IMR-90 (cell line): Measurements from ENCODE around the gene ACOT12. TPM values are rescaled to one million over a fixed set of nuclear protein-coding genes. Genes with fewer than 3 reads are reported as not detected.

ENCODE experiments used
- ATAC-seq: fragments of 200-7000 bp; cut with Tn5 transposase; 2 replicates; pipeline ENCODE4 v1.9.1; 2020; ENCODE audit warnings: low read depth, mild to moderate bottlenecking, moderate library complexity
- BruUV-seq: library from RNA; stranded (reverse); fragments of 400-500 nt; replicated peaks from 2 replicates; lab custom pipeline; 2021; lab: Mats Ljungman, UMichigan
- CTCF ChIA-PET: fragments of 300-600 bp; formaldehyde crosslinking; extraction: SDS; loops from one replicate; lab custom pipeline; 2021; ENCODE audit warnings: antibody characterized with exemption; lab: Yijun Ruan, JAX
- POLR2A ChIA-PET: fragments of 300-600 bp; sonication (Branson Sonifier 250); formaldehyde crosslinking; loops from one replicate; lab custom pipeline; 2022; ENCODE audit warnings: antibody characterized with exemption; ENCODE audit not compliant: unreplicated experiment; lab: Charles Lee
- DNase-seq: peaks from one replicate; pipeline ENCODE4 v3.0.0; 2013
- H2AFZ ChIP-seq: replicated peaks from 2 replicates; pipeline ENCODE3; 2013; ENCODE audit warnings: low read length, mild to moderate bottlenecking; ENCODE audit not compliant: poor library complexity
- H2AK5ac ChIP-seq: 2 replicates; pipeline ENCODE4 v1.6.1; 2013; ENCODE audit warnings: low read depth, low read length, inconsistent platforms
- H2AK9ac ChIP-seq: replicated peaks from 2 replicates; pipeline ENCODE3; 2013; ENCODE audit warnings: mild to moderate bottlenecking, low read depth, low read length, moderate library complexity; ENCODE audit not compliant: poor library complexity
- H2BK120ac ChIP-seq: 2 replicates; pipeline ENCODE4 v1.6.1; 2013; ENCODE audit warnings: low read depth, low read length, inconsistent platforms
- H2BK15ac ChIP-seq: 3 replicates; pipeline ENCODE4 v1.6.1; 2013; ENCODE audit warnings: low read depth, low read length, inconsistent platforms
- H2BK20ac ChIP-seq: 2 replicates; pipeline ENCODE4 v1.6.1; 2013; ENCODE audit warnings: low read depth, mild to moderate bottlenecking, inconsistent platforms, low read length, moderate library complexity
- H2BK5ac ChIP-seq: 2 replicates; pipeline ENCODE4 v1.6.1; 2013; ENCODE audit warnings: mild to moderate bottlenecking, low read depth, low read length, inconsistent platforms; ENCODE audit not compliant: poor library complexity, severe bottlenecking
- H3K14ac ChIP-seq: replicated peaks from 2 replicates; pipeline ENCODE4 v1.6.1; 2013; ENCODE audit warnings: low read depth, low read length, inconsistent platforms
- H3K18ac ChIP-seq: 2 replicates; pipeline ENCODE4 v1.6.1; 2013; ENCODE audit warnings: low read depth, low read length, control low read depth
- H3K23ac ChIP-seq: 2 replicates; pipeline ENCODE4 v1.6.1; 2013; ENCODE audit warnings: low read depth, low read length, inconsistent platforms
- H3K27ac ChIP-seq: 2 replicates; pipeline ENCODE4 v1.5.1; 2013; ENCODE audit warnings: mild to moderate bottlenecking, control low read depth, low read length; ENCODE audit not compliant: insufficient read depth
- H3K27me3 ChIP-seq: 2 replicates; pipeline ENCODE4 v1.6.1; 2013; ENCODE audit warnings: low read length; ENCODE audit not compliant: control insufficient read depth, insufficient read depth
- H3K36me3 ChIP-seq: 2 replicates; pipeline ENCODE4 v1.6.1; 2013; ENCODE audit warnings: low read length, mixed read lengths; ENCODE audit not compliant: control insufficient read depth, insufficient read depth
- H3K4ac ChIP-seq: 2 replicates; pipeline ENCODE4 v1.6.1; 2013; ENCODE audit warnings: low read depth, low read length, inconsistent platforms
- H3K4me1 ChIP-seq: 2 replicates; pipeline ENCODE4 v1.6.1; 2013; ENCODE audit warnings: low read length, mixed read lengths; ENCODE audit not compliant: control insufficient read depth, insufficient read depth
- H3K4me2 ChIP-seq: 2 replicates; pipeline ENCODE4 v1.6.1; 2013; ENCODE audit warnings: low read depth, mild to moderate bottlenecking, control low read depth, low read length, moderate library complexity
- H3K4me3 ChIP-seq: 2 replicates; pipeline ENCODE4 v1.5.1; 2013; ENCODE audit warnings: low read depth, mild to moderate bottlenecking, control low read depth, low read length, moderate library complexity; ENCODE audit not compliant: insufficient read depth
- H3K56ac ChIP-seq: 2 replicates; pipeline ENCODE4 v1.6.1; 2013; ENCODE audit warnings: low read length, inconsistent platforms; ENCODE audit not compliant: insufficient read depth; ENCODE audit errors: extremely low read depth
- H3K79me1 ChIP-seq, 2 experiments: 2 replicates each; pipeline ENCODE4 v1.6.1; 2013; ENCODE audit warnings: low read length in 2 of 2, inconsistent platforms in 1 of 2, low read depth in 1 of 2
- H3K9ac ChIP-seq: 2 replicates; pipeline ENCODE4 v1.6.1; 2013; ENCODE audit warnings: low read depth, low read length, control low read depth
- H3K9me1 ChIP-seq: 2 replicates; pipeline ENCODE4 v1.6.1; 2013; ENCODE audit warnings: low read length, inconsistent platforms; ENCODE audit not compliant: insufficient read depth
- H3K9me3 ChIP-seq: 2 replicates; pipeline ENCODE4 v1.6.1; 2013; ENCODE audit warnings: low read length; ENCODE audit not compliant: control insufficient read depth, insufficient read depth
- H4K20me1 ChIP-seq: 2 replicates; pipeline ENCODE4 v1.6.1; 2013; ENCODE audit warnings: low read length, inconsistent platforms; ENCODE audit not compliant: insufficient read depth
- H4K5ac ChIP-seq: 2 replicates; pipeline ENCODE4 v1.6.1; 2013; ENCODE audit warnings: mild to moderate bottlenecking, low read depth, low read length, control low read depth
- H4K8ac ChIP-seq, 2 experiments: 2 replicates each; pipeline ENCODE4 v1.6.1; 2013; ENCODE audit warnings: low read depth in 2 of 2, low read length in 2 of 2, control low read depth in 1 of 2, inconsistent platforms in 1 of 2
- H4K91ac ChIP-seq: 2 replicates; pipeline ENCODE4 v1.6.1; 2013; ENCODE audit warnings: low read depth, low read length, inconsistent platforms; ENCODE audit not compliant: insufficient read depth
- BHLHE40 ChIP-seq: fragments of 150-350 bp; IDR thresholded peaks from 2 replicates; pipeline ENCODE4 v1.6.1; 2016; ENCODE audit warnings: mild to moderate bottlenecking, low read depth, low read length
- CEBPB ChIP-seq: IDR thresholded peaks from 2 replicates; pipeline ENCODE4 v1.6.1; 2012; ENCODE audit warnings: low read depth, low read length, improper control_type of control experiment
- CHD1 ChIP-seq: IDR thresholded peaks from 2 replicates; pipeline ENCODE4 v1.6.1; 2012; ENCODE audit warnings: low read depth, low read length, improper control_type of control experiment
- FOS ChIP-seq: fragments of 150-350 bp; IDR thresholded peaks from 2 replicates; pipeline ENCODE4 v1.6.1; 2016; ENCODE audit warnings: low read depth, low read length
- MAZ ChIP-seq: IDR thresholded peaks from 2 replicates; pipeline ENCODE4 v1.6.1; 2012; ENCODE audit warnings: low read depth, mild to moderate bottlenecking, low read length, improper control_type of control experiment, moderate library complexity, borderline replicate concordance
- MXI1 ChIP-seq: IDR thresholded peaks from 2 replicates; pipeline ENCODE4 v1.6.1; 2012; ENCODE audit warnings: low read depth, mild to moderate bottlenecking, low read length, moderate library complexity, borderline replicate concordance
- NFE2L2 ChIP-seq: fragments of 150-350 bp; IDR thresholded peaks from 2 replicates; pipeline ENCODE4 v1.6.1; 2016; ENCODE audit warnings: low read depth, mild to moderate bottlenecking, low read length
- POLR2A ChIP-seq: IDR thresholded peaks from 2 replicates; pipeline ENCODE4 v1.6.1; 2012; ENCODE audit warnings: mild to moderate bottlenecking, low read depth, low read length
- RAD21 ChIP-seq: IDR thresholded peaks from 2 replicates; pipeline ENCODE4 v1.6.1; 2012; ENCODE audit warnings: low read length, improper control_type of control experiment
- RCOR1 ChIP-seq: IDR thresholded peaks from 2 replicates; pipeline ENCODE4 v1.6.1; 2012; ENCODE audit warnings: mild to moderate bottlenecking, low read length, improper control_type of control experiment; ENCODE audit not compliant: insufficient replicate concordance
- RFX5 ChIP-seq: IDR thresholded peaks from 2 replicates; pipeline ENCODE4 v1.8.0; 2012; ENCODE audit warnings: low read depth, mild to moderate bottlenecking, low read length, moderate library complexity
- SMC3 ChIP-seq: fragments of 150-350 bp; IDR thresholded peaks from 2 replicates; pipeline ENCODE4 v1.6.1; 2016; ENCODE audit warnings: low read depth, mild to moderate bottlenecking, antibody characterized with exemption, low read length, moderate library complexity
- WGBS, 2 experiments: methylation state at CpG; one replicate each; pipeline versions ENCODE4 v1.1.5 to v1.1.7; 2013; ENCODE audit warnings: missing lambda C conversion rate in 2 of 2; ENCODE audit not compliant: insufficient read length in 1 of 2; ENCODE audit errors: extremely low coverage in 2 of 2; 5-methylcytosine and 5-hydroxymethylcytosine counted together
- dilution Hi-C: fragments of 300-500 bp; cut with HindIII; formaldehyde crosslinking; loops from one replicate; pipeline ENCODE4 v1.14.3; 2018; ENCODE audit warnings: low sequenced_read_pairs; ENCODE audit not compliant: unreplicated experiment
- in situ Hi-C: fragments of 300-500 bp; cut with MboI; formaldehyde crosslinking; loops from 3 replicates; pipeline ENCODE4 v1.14.3; 2019; ENCODE audit warnings: low sequenced_read_pairs, inconsistent platforms, mixed read lengths
- intact Hi-C: fragments of 100-400 bp; cut with micrococcal nuclease; formaldehyde crosslinking; loops from 2 replicates; pipeline ENCODE4 v1.10.0; 2022
- polyA plus RNA-seq, 3 experiments: library from polyadenylated mRNA; depleted of rRNA; stranded (reverse); fragments of >200 nt; gene quantifications; 2 replicates each; pipeline ENCODE4 v1.2.3, GENCODE V29; 2012; ENCODE audit warnings: low replicate concordance in 1 of 3
- total RNA-seq: library from RNA; depleted of rRNA; stranded (reverse); fragments of >200 nt; gene quantifications from 2 replicates; pipeline ENCODE4 v1.2.3, GENCODE V29; 2012
- TF ChIP-seq, protein P1 (sequence below): fragments of 150-350 bp; IDR thresholded peaks from 2 replicates; pipeline ENCODE4 v1.6.1; 2017; ENCODE audit warnings: mild to moderate bottlenecking, antibody characterized with exemption, low read length, low read depth
- TF ChIP-seq, protein P2 (sequence below): fragments of 150-350 bp; IDR thresholded peaks from 2 replicates; pipeline ENCODE4 v1.6.1; 2016; ENCODE audit warnings: low read depth, mild to moderate bottlenecking, low read length, moderate library complexity, borderline replicate concordance

ACOT12 gene
- total and polyA plus RNA-seq, 2 of the 4 experiments (the other 2 are of a cell fraction) = not detected

DNA sequence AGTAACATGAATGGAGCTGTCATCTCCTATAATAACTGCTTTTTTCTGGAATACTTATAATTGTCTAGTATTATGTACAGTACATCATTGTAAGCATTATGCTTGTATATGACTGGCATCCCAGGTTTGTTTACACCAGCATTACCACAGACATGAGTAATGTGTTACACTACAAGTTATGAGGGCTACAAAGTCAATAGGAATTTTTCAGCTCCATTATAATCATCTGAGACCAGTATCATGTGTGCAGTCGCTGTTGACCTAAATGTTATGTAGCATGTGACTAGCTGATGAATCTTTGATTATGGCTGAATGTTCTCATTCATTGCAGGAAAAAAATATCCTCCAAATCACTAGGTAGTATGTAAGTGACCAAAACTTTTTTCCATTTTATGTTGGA lies 90.4 kb downstream of the ACOT12 start:
- ATAC-seq = peak; percentile 20
- DNase-seq = peak; percentile 94

More for the DNA sequence above, 90.4 kb downstream of the ACOT12 start:
- POLR2A ChIA-PET = interaction anchor here (0.5 kb wide), 1 partner anchor 142 kb away, joined by 3 read pairs; no protein-coding TSS in a partner anchor
- no peak overlapping the region for H3K4me3 ChIP-seq
- no peak overlapping the region for H3K4ac ChIP-seq
- in situ Hi-C loops = no loop called here
- no peak overlapping the region for H3K27ac ChIP-seq
- no peak overlapping the region for H2AFZ ChIP-seq
- no peak overlapping the region for H2AK5ac ChIP-seq
- H3K9me1 ChIP-seq = peaks cover 3% of the 10 kb centered on the region; the same call in 1 of the 2 replicates
- no peak overlapping the region for H2BK20ac ChIP-seq
- no peak overlapping the region for H3K23ac ChIP-seq
- no peak overlapping the region for H4K91ac ChIP-seq
- CTCF ChIA-PET = interaction anchor here (0.8 to 1.0 kb wide), 2 partner anchors 10 to 32 kb away, joined by 3 read pairs; no protein-coding TSS in a partner anchor
- H2AK9ac ChIP-seq = no peak overlapping the region
- H3K9ac ChIP-seq = no peak overlapping the region
- H3K27me3 ChIP-seq = no peaks in the 10 kb centered on the region
- H3K18ac ChIP-seq = no peak overlapping the region
- no TSS peak for BruUV-seq
- H4K8ac ChIP-seq = no peak overlapping the region
- WGBS, 2 experiments = no CpG with 5 or more reads among the region's 1 CpG
- peaks cover 2% of the 10 kb centered on the region for H3K36me3 ChIP-seq
- peaks cover 16 to 60% of the 10 kb centered on the region in 2 experiments for H3K79me1 ChIP-seq
- no peak overlapping the region for H2BK120ac ChIP-seq
- intact Hi-C loops = loop anchor here (5.0 to 10.0 kb wide), 2 partner anchors 451 to 864 kb away; partner anchors contain the start of gene SSBP2
- no peaks in the 10 kb centered on the region for H3K9me3 ChIP-seq
- dilution Hi-C loops = no loop called here
- no peaks in the 10 kb centered on the region for H4K20me1 ChIP-seq
- no peak overlapping the region for H3K56ac ChIP-seq
- no peak overlapping the region for H4K5ac ChIP-seq
- peak overlapping the region; percentile 52 for H3K4me2 ChIP-seq
- TF ChIP-seq FOS (0 out of 2 replicates have a peak, but pooled peaks have one; percentile 41), MXI1 (no peak), BHLHE40 (peak; percentile 83), POLR2A (no peak), RAD21 (no peak), CHD1 (no peak), NFE2L2 (no peak), MAZ (no peak), RFX5 (no peak), CEBPB (peak; percentile 25; the same call in 1 of the 2 replicates), RCOR1 (no peak), SMC3 (no peak)
- TF ChIP-seq, protein P1, sequence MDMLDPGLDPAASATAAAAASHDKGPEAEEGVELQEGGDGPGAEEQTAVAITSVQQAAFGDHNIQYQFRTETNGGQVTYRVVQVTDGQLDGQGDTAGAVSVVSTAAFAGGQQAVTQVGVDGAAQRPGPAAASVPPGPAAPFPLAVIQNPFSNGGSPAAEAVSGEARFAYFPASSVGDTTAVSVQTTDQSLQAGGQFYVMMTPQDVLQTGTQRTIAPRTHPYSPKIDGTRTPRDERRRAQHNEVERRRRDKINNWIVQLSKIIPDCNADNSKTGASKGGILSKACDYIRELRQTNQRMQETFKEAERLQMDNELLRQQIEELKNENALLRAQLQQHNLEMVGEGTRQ = peak; percentile 80
- TF ChIP-seq, protein P2, sequence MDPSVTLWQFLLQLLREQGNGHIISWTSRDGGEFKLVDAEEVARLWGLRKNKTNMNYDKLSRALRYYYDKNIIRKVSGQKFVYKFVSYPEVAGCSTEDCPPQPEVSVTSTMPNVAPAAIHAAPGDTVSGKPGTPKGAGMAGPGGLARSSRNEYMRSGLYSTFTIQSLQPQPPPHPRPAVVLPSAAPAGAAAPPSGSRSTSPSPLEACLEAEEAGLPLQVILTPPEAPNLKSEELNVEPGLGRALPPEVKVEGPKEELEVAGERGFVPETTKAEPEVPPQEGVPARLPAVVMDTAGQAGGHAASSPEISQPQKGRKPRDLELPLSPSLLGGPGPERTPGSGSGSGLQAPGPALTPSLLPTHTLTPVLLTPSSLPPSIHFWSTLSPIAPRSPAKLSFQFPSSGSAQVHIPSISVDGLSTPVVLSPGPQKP = no peak
- peak overlapping the region; percentile 72 for H2BK5ac ChIP-seq
- no peak overlapping the region for H3K14ac ChIP-seq
- no peak overlapping the region for H2BK15ac ChIP-seq
- peaks cover 4% of the 10 kb centered on the region for H3K4me1 ChIP-seq
